HG03439 (cell line): ENCODE data around the gene NIF3L1.
A peak's percentile ranks its signal among the peaks of the same experiment; 100 is the strongest.
"Not testable (repeated sequence)": the region's sequence is repeated elsewhere in the genome, so short reads cannot be mapped to it uniquely, and the experiment has no call there.

Experiments used
- ATAC-seq: cut with Tn5 transposase; IDR thresholded peaks from one replicate; pipeline ENCODE4 v1.9.1; 2021; ENCODE audit warnings: mild to moderate bottlenecking, moderate library complexity; ENCODE audit not compliant: unreplicated experiment

Gene NIF3L1

GRCh38 chr2:200871151-200871550 lies 18.0 kb upstream of the NIF3L1 start:
- ATAC-seq = no peak

DNA sequence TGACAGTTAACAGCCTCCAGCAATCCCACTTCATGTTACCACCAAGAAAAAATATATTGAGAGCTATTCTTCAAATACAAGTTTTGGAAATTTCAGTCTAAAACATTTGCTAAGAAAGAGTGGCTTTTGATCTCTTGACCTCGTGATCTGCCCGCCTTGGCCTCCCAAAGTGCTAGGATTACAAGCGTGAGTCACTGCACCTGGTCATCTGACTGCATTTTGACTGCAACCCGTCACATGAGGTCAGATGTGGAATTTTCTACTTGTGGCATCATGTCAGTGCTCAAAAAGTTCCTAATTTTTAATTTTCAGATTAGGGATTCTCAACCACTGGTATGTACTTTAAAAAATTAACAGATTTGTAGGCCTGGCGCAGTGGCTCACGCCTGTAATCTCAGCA lies 15.6 kb upstream of the NIF3L1 start:
- no peak for ATAC-seq

- ATAC-seq = no peak
These were observed 11.7 kb upstream of the NIF3L1 start for GRCh38 chr2:200877443-200877842.

- ATAC-seq = no peak
These were observed 10.8 kb upstream of the NIF3L1 start for GRCh38 chr2:200878289-200878880.

GRCh38 chr2:200881715-200882249 lies 7.4 kb upstream of the NIF3L1 start:
- ATAC-seq = not testable (repeated sequence)

DNA sequence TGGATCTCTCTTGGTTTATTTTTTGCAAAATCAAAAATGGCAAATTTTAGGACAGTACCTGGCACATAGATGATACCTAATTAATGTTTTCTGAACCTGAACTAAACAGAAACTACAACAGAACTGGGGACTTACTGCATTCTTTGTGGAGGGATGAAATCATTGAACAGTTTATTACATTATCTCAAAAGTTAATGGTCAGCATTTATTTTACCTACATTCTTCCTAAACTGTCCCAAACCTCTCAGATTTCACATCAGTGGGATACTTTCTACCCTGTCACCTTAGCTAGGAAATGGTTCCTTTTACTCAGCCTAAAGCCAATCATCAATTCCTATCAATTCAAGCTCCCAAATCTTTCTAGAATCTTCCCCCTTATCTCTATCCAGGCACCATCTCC lies 10.3 kb downstream of the NIF3L1 start:
- no peak for ATAC-seq

DNA sequence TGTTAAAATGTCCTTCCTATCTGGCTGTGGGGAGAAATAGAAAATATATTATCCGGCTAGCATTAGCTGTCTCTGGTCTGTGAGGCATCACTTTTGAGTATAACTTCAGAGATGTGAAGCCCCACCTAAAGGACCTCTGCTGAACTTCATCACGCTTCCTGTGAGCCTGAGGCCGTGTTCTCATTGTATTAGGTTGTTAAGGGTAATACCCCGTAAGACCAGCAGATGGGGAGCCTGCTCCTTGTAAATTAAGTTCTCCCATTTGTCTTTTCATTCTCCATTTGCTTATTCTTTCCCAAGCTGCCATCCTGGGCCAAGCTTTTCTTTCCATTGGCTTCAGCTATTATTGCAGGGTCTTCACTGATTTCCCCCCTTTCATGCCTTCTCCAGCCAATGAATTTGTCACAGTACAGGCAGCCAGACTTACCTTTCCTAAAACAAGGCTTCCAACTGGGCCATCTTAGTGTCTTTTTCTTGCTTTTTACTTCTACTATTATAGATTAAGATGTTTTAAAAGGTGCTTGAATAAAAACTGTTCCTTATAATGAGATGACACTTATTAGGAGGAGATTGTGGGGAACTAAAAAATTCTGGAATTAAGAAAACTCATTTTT lies 12.4 kb downstream of the NIF3L1 start:
- peak; percentile 86 for ATAC-seq

- no peak for ATAC-seq
These were observed 16.6 kb downstream of the NIF3L1 start for GRCh38 chr2:200905618-200906296.

DNA sequence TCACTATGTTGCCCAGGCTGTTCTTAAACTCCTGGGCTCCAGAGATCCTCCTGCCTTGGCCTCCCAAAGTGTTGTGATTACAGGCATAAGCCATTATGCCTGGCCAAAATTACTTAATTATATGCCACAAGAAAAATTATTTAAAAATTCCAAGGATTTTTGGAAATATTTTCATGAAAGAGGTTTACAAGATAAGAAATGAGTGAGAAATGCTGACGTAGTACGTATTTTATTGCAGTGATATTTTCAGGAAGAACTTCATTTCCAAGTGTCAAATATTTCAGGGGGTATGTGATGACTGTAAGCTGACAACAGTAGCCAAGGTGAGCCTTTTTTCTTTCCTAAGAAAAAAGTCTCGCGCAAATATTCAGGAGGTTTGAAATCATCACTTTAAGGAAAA lies 20.8 kb downstream of the NIF3L1 start:
- ATAC-seq = no peak

- ATAC-seq = no peak
These were observed 24.5 kb downstream of the NIF3L1 start for GRCh38 chr2:200913654-200914053.

GRCh38 chr2:200922439-200922838 lies 33.3 kb downstream of the NIF3L1 start:
- ATAC-seq = no peak

DNA sequence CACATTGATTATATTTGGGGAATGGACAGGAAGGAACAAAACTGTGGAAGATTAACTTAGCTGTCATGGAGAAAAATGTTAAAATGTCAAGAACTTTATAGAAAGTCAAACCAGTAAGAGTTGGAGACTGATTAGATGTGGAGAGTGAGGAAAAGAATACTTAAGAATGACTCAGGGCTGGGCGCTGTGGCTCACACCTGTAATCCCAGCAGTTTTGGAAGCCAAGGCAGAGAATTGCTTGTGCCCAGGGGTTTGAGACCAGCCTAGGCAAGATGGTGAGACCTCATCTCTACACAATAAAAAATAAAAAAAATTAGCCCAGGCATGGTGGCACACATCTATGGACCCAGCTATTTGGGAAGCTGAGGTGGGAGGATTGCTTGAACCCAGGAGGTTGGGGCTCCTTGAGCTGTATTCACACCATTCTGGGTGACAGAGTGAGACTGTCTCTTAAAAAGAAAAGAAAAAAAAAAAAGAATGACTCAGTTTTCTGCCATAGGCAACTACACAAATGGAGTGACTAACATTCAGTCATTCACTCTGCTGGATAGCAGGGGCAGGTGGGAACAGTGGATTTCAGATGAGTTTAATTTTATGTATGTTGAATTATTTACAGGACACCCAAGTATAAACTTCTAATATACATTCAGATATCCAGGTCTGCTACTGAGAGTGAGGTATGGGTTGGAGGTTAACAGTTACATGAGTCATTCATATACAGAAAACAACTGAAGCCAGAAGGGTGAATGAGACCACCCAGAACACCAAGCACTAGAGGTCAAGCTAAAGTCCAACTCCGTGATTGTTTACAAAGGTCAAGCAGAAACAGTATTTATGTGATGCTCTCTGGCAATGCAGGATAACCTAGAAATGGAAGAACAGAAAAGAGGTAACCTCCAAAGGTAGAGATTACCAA lies 40.4 kb downstream of the NIF3L1 start:
- no peak for ATAC-seq

- no peak for ATAC-seq
These were observed 41.9 kb downstream of the NIF3L1 start for GRCh38 chr2:200930947-200931626.

DNA sequence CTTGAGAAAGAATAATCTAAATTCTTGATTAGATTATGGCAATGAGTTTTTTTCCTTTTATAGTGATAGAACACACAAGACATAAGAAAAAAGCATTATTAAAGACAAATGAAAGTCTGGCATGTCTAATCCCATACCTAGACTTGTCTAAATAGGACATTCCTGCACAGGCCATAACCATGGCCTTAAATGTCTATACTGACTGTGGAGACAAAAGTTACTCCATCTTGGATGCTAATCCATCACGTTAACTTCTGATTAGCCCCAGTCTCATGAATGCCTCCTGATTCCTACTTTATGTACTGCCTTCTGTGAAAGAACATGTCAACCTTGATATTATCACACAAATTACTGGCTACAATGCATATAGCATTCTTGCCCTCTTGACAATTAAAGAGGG lies 50.7 kb downstream of the NIF3L1 start:
- no peak for ATAC-seq

DNA sequence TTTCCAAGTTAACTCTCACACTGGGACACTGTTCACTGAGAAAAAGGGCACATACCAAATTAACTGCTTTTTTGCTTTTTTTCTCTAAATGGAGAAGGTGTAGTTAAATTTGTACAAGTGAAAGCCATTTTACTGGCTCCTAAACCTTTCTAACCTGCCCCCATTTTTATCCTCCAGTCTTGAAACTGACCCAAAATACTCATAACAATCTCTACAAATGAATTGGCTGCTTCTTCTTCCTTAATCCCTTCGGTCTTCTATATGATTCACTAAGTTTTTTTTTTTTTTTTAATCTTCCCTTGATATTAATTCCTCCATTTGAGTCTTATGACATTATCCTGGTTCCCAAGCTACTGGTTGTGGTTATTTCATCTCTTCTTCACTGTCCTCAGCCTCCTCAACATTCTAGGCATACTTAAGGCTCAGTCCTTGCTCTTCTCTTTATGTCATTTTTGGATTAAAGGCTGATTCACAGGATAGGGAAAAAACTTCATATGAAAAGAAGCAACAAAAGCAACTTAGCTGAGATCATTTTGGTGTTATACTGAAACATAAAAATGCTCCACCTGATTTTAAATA lies 54.4 kb downstream of the NIF3L1 start:
- ATAC-seq = no peak

DNA sequence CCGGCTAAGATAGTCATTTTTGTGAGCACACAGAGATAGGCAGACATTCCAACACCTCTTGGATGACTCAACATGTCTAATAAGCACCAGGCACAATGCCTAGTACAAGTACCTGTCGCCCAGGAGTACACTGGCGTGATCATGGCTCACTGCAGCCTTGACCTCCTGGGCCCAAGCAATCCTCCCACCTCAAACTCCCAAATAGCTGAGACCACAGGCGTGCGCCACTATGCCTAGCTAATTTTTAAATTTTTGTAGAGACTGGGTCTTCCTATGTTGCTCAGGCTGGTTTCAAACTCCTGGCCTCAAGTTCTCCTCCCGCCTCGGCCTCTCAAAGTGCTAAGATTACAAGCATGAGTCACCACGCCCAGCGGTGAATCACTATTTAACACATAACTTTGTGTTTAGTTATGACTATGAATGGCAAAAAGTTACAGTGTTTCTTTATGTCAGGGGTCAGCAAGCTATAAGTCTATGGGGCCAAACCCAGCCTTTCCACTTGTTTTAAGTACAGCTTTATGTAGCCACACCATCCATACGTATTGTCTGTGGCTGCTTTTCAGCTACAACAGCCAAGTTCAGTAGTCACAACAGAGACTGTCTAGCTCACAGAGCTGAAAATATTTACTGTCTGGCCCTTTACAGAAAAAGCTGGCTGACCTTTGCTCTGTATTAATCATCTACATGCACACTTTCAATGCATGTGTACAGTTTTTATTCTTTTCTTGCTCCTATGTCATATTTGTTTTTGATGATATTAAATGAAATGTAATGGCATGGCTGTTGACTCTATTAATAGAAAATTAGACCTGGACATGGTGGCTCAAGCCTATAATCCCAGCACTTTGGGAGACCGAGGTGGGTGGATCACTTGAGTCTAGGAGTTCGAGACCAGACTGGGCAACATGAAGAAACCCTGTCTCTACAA lies 55.6 kb downstream of the NIF3L1 start:
- ATAC-seq = no peak

- ATAC-seq = no peak
These were observed 56.2 kb downstream of the NIF3L1 start for GRCh38 chr2:200945395-200945729.

GRCh38 chr2:200950378-200950777 lies 61.2 kb downstream of the NIF3L1 start:
- no peak for ATAC-seq
